ENCODE results near the gene GTPBP2. TPM values are rescaled to one million over a fixed set of nuclear protein-coding genes. Genes with fewer than 3 reads are reported as not detected.
"Not testable (repeated sequence)": the region's sequence is repeated elsewhere in the genome, so short reads cannot be mapped to it uniquely, and the experiment has no call there.

Gene GTPBP2
- total RNA-seq, 1 donor: 61.2 TPM

GRCh38 chr6:43639984-43640800 is 11.1 kb upstream of the GTPBP2 start:
- no peak for TF ChIP-seq CTCF (IDR thresholded peaks at IDR 0.05; ENCODE audit: insufficient read depth, low read length)
- DNase-seq (ENCODE audit: low read depth): no peak
- no peak overlapping the region for H3K4me3 ChIP-seq (ENCODE audit: low read depth, low read length)

GRCh38 chr6:43636308-43636659 is 7.2 kb upstream of the GTPBP2 start:
- peak overlapping the region; percentile 97 for H3K4me3 ChIP-seq (ENCODE audit: low read depth, low read length)
- TF ChIP-seq CTCF (IDR thresholded peaks at IDR 0.05; ENCODE audit: insufficient read depth, low read length): no peak
- DNase-seq (ENCODE audit: low read depth): peak; percentile 27

GRCh38 chr6:43635387-43636307 is 6.6 kb upstream of the GTPBP2 start, which contains the start of gene MAD2L1BP:
MAD2L1BP (plus strand) TSS chr6:43635840; CDS start chr6:43635876, 36 bp downstream.
- DNase-seq (ENCODE audit: low read depth): peak; percentile 60
- peak within 1 kb of the TSS; percentile 97 for H3K4me3 ChIP-seq (ENCODE audit: low read depth, low read length)
- TF ChIP-seq CTCF (IDR thresholded peaks at IDR 0.05; ENCODE audit: insufficient read depth, low read length): no peak

- no peak for TF ChIP-seq CTCF (IDR thresholded peaks at IDR 0.05; ENCODE audit: insufficient read depth, low read length)
- H3K4me3 ChIP-seq (ENCODE audit: low read depth, low read length): no peak overlapping the region
- DNase-seq (ENCODE audit: low read depth): no peak
These were observed 5.7 kb upstream of the GTPBP2 start for GRCh38 chr6:43634702-43635303.

GRCh38 chr6:43633002-43633401 is 3.9 kb upstream of the GTPBP2 start:
- H3K4me3 ChIP-seq (ENCODE audit: low read depth, low read length); DNase-seq (ENCODE audit: low read depth): not testable (repeated sequence)

- TF ChIP-seq CTCF (IDR thresholded peaks at IDR 0.05; ENCODE audit: insufficient read depth, low read length): no peak
- DNase-seq (ENCODE audit: low read depth): no peak
- H3K4me3 ChIP-seq (ENCODE audit: low read depth, low read length): no peak overlapping the region
These were observed 2.0 kb upstream of the GTPBP2 start for GRCh38 chr6:43630980-43631619.
